ENCODE measurements around the gene AMN.

AMN gene

GRCh38 chr14:102947321-102948103, 25.0 kb downstream of the AMN start:
- DNase-seq = no peak

DNA sequence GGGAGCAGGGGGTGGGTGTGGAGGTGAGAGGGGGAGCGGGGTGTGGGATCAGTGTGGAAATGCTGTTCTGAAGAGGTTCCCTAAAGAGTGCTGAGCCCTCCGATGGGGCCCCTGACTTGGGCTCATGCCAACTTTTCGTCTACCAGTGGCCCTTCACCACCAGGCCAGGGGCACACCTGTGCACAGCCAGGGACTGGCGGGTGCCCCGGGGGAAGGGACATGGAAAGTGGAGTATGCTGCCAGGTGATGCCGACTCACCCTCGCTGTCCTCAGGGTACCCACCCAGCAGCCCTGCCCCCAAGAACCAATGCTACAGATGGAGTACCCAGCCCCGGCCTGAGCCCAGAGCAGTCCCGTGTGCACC, 26.2 kb downstream of the AMN start:
- DNase-seq = no peak

GRCh38 chr14:102949062-102949800, 26.8 kb downstream of the AMN start:
- no peak for DNase-seq

GRCh38 chr14:102949801-102950451, 27.5 kb downstream of the AMN start:
- no peak for DNase-seq

- DNase-seq = no peak
Observed at GRCh38 chr14:102951034-102951433, 28.6 kb downstream of the AMN start.

DNA sequence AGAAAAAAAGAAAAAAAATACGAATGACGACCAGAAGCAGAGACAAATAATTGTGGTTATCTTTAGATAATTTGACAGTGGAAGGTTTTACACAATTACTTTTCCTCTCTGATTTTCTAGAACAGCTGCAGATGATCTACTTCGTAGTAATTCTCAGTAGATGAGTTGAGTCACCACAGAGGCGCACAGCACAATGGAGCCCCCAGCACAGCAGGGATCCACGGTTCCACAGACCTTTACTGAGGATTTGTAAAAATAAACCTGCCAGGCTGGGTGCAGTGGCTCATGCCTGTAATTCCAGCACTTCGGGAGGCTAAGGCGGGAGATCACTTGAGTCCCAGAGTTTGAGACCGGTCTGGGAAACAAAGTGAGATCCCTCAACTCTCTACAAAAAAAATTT, 29.3 kb downstream of the AMN start:
- DNase-seq = no peak

- DNase-seq = no peak
Observed at GRCh38 chr14:102952276-102952675, 29.8 kb downstream of the AMN start.

DNA sequence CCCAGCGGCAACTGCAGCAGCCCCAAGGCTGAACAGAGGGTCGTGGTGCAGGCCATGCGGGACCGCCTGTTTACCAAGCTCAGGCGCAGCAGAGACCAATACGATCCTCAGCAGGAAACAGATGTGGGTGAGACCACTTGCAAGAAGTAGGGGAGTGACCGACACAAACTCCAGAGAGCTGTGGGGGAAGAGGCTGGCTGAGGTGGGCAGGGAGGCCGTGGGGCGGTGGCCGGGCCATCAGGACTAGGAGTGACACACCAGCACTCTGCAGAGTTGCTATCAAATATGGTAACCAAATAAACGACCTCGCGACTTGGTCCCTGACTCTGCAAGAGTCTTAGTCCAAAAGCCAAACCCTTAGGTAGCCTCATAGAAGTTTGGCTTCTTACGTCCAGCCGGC, 30.6 kb downstream of the AMN start:
- DNase-seq = no peak

GRCh38 chr14:102954081-102954789, 31.8 kb downstream of the AMN start:
- DNase-seq = no peak

- no peak for DNase-seq
Observed at GRCh38 chr14:102955636-102956408, 33.4 kb downstream of the AMN start.

DNA sequence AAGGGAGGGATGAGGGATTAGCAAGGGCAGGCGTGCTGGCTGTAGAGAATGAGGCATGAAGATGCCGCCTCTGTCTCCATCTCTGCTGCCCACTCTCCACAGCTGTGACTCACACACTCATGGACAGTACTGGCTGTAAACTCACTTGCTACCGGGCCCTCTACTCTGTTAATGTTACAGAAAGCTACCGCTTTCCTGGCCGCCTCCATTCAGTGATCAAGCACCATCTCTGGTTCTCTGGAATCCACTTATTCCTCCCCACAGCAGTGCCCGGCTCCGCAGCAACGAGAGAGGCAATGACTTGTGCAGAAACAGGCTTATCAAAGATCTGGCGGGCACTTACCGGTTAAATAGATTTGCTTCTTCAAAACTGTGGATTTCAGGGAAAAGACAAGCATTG, 34.8 kb downstream of the AMN start:
- DNase-seq = no peak

DNA sequence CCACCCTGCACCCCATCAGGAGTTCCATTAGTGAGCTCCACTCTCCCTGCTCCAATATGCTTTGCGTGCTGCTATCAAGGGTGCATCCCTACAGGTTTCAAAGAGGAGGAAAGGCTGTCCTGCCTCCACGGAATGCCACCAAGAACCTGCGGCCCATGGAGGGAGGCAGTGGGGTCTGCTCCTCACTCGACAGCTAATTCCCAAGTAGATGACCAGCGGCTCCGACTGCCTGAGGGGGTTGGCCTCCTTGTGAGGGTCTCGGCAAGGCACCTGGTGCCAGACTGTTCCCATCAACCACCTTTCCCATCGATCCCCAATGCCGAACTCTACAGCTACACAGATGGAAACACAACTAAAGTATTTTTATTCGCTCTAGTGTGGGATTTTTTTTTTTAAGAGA, 36.0 kb downstream of the AMN start:
- no peak for DNase-seq

DNA sequence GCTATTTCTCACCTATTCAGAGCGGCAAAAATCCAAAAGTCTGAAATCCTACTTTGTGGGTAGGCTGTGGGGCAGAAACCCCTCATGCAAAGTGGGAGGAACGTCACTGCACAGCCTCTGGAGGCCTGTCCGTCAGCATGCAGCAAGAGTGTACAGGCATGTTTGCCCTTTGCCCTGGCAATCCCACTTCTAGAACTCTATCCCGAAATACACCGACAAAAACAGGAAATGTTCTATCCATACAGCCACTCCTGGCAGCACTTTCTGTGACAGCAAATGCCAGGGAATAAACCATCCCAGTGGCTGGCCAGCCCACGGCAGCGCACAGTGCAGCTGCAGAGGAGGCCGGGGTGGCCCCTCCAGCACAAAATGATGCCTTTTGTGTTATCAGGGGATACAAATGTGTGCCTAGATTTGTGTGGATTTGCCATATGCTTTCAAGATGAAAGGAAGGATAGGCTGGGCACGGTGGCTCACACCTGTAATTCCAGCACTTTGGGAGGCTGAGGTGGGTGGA, 39.7 kb downstream of the AMN start:
- DNase-seq = no peak

- DNase-seq = no peak
Observed at GRCh38 chr14:102964152-102964730, 41.8 kb downstream of the AMN start.

DNA sequence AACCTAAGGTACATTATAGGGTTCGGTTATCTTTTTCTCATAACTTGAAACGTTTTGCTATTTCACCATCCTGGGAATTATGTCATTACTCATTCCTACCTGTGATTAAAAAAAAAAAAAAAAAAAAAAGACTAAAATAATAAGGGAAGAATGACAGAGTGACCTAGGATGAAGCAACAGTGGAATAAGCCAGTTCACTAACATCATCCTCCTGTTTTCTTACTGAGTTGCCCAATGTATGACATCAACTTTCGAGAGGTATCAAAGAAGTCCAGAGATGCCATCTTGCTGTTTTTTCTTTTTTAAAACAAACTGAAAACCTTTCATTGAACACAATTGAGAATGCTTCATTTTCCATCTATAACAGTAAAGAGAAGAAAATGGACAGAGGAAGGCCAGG, 42.8 kb downstream of the AMN start:
- no peak for DNase-seq

- DNase-seq = no peak
Observed at GRCh38 chr14:102965971-102966655, 43.6 kb downstream of the AMN start.

GRCh38 chr14:102966681-102967505, 44.4 kb downstream of the AMN start:
- DNase-seq = no peak

DNA sequence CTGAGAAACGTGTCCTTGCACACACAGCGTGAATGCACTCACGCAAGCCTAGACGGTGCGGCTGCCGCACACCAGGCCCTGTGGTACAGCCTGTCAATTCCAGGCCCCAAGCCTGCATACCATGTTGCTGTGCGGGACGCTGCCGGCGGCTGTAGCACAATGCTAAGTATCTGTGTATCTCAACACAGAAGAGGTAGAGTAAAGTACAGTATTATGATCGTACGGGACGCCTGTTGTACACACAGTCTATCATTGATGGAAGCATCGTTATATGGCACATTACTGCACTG, 45.0 kb downstream of the AMN start:
- DNase-seq = no peak

DNA sequence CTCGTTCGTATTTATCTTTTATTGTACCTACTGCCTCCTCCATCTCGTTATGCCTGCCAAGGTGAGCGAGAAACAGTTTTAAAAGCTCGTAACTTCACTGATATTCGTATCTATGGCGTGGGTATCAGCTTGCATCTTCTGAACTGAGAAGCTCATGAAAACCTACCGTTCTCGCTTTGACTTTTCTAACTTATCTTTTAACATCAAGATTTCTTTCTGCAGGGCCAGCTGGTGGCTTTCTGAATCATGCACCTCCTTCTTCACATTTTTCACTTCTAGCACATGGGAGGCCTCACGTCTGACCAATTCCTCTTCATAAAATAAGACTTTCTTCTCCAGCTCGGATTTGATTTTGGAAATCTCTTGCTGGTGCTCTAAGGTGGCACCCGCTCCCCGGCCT, 45.8 kb downstream of the AMN start:
- DNase-seq = no peak

GRCh38 chr14:102969060-102969791, 46.8 kb downstream of the AMN start:
- DNase-seq = no peak
